Measurements from ENCODE around the gene CYS1. TPM values are rescaled to one million over a fixed set of nuclear protein-coding genes. Genes with fewer than 3 reads are reported as not detected.

Gene CYS1
- total and polyA plus RNA-seq, 2 of the 8 experiments (the other 6 are each of a cell fraction or from before 2014, with no cell fraction given) = 0.09 to 0.13 TPM

DNA sequence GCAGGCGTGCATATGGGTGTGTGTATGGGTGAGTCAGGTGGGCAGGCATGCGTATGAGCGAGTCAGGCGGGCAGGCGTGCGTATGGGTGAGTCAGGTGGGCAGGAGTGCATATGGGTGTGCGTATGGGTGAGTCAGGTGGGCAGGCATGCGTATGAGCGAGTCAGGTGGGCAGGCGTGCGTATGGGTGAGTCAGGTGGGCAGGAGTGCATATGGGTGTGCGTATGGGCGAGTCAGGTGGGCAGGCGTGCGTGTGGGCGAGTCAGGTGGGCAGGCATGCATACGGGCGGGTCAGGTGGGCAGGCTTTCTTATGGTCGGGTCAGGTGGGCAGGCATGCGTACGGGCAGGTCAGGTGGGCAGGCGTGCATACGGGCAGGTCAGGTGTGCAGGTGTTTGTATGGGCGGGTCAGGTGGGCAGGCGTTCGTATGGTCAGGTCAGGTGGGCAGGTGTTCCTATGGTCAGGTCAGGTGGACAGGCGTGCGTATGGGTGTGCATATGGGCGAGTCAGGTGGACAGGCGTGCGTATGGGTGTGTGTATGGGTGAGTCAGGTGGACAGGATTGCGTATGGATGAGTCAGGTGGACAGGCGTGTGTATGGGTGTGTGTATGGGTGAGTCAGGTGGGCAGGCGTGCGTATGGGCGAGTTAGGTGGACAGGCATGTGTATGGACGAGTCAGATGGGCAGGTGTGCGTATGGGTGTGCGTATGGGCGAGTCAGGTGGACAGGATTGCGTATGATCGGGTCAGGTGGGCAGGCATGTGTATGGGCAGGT, 65.6 kb downstream of the CYS1 start:
- no peak for TF ChIP-seq HDAC2 (IDR thresholded peaks at IDR 0.05; ENCODE audit: borderline replicate concordance in 1 of 2, low read depth in 2 of 2, low read length in 2 of 2)
- TF ChIP-seq POLR2A (IDR thresholded peaks at IDR 0.05; ENCODE audit: control extremely low read depth in 1 of 2, low read depth in 2 of 2, low read length in 2 of 2) = no peak
- no peak for TF ChIP-seq RNF2 (IDR thresholded peaks at IDR 0.05; ENCODE audit: borderline replicate concordance, low read depth, low read length, missing control alignments, poor library complexity, severe bottlenecking)
- TF ChIP-seq MAFK (IDR thresholded peaks at IDR 0.05; ENCODE audit: low read depth, low read length) = no peak
- H3K9ac ChIP-seq (replicated peaks in 1 of 4; ENCODE audit: extremely low read depth in 1 of 4, low read depth in 3 of 4, low read length in 3 of 4) = no peak overlapping the region
- H2BK20ac ChIP-seq (ENCODE audit: low read length) = no peak overlapping the region
- CTCF ChIA-PET (ENCODE audit: partially characterized antibody) = no interaction called here
- no peak overlapping the region for H2BK12ac ChIP-seq (ENCODE audit: low read depth, low read length)
- no peak overlapping the region for H2BK120ac ChIP-seq (replicated peaks; ENCODE audit: low read depth, low read length)
- no peak overlapping the region for H2BK15ac ChIP-seq (ENCODE audit: low read length)
- no peak overlapping the region for H3K4ac ChIP-seq (replicated peaks; ENCODE audit: insufficient read length, low read depth, low read length)
- no peak overlapping the region for H4K8ac ChIP-seq (ENCODE audit: extremely low read depth, insufficient read depth, low read length)
- no peak overlapping the region for H3K56ac ChIP-seq (replicated peaks; ENCODE audit: insufficient read length, low read depth, low read length)
- POLR2A ChIA-PET (ENCODE audit: partially characterized antibody) = no interaction called here
- H2BK5ac ChIP-seq (ENCODE audit: low read depth, low read length) = no peak overlapping the region
- H3K36me3 ChIP-seq (ENCODE audit: control insufficient read depth in 2 of 4, insufficient read depth in 4 of 4, low read length in 3 of 4) = no peaks in the 10 kb centered on the region
- H3K9me3 ChIP-seq (ENCODE audit: insufficient read depth in 2 of 2, low read depth in 1 of 2, low read length in 1 of 2) = no peaks in the 10 kb centered on the region; a peak in 1 of 4 replicates
- H3K27ac ChIP-seq (ENCODE audit: low read depth, low read length) = no peak overlapping the region
- FAIRE-seq (no peak), DNase-seq (ENCODE audit: low read depth in 1 of 2, low spot score in 2 of 2) (no peak)
- H3K79me1 ChIP-seq (ENCODE audit: low read depth, low read length) = no peaks in the 10 kb centered on the region
- peaks cover 0 to 2% of the 10 kb centered on the region in 2 experiments for H4K20me1 ChIP-seq (replicated peaks in 1 of 2; ENCODE audit: control insufficient read depth in 1 of 2, insufficient read depth in 2 of 2, low read length in 2 of 2)
- WGBS, 2 experiments (ENCODE audit: extremely low coverage in 1 of 2, insufficient coverage in 1 of 2, insufficient read length in 1 of 2, insufficient replicate concordance in 2 of 2, low coverage in 1 of 2, low lambda C conversion rate in 2 of 2, missing lambda C conversion rate in 1 of 2) = 90% methylated on average over 41 of the region's 42 CpGs; no CpG with 5 or more reads in 1 of the 2 experiments
- H2AFZ ChIP-seq (ENCODE audit: low read length) = no peak overlapping the region
- no peak overlapping the region for H3K18ac ChIP-seq (ENCODE audit: extremely low read depth, low read length)
- no peak overlapping the region for H4K5ac ChIP-seq (ENCODE audit: insufficient read length, low read depth, low read length)
- H2AK5ac ChIP-seq (ENCODE audit: low read depth, low read length) = 0 out of 2 replicates have a peak overlapping the region, but pooled peaks have one; percentile 13
- H3K79me2 ChIP-seq (ENCODE audit: control insufficient read depth in 1 of 2, insufficient read depth in 2 of 2, low read length in 2 of 2) = no peaks in the 10 kb centered on the region
- no peak overlapping the region for H3K4me2 ChIP-seq (ENCODE audit: insufficient read depth in 1 of 2, low read depth in 2 of 2, low read length in 2 of 2)
- no peak overlapping the region for H3K14ac ChIP-seq (ENCODE audit: insufficient read length)
- H3K23me2 ChIP-seq (ENCODE audit: low read depth, low read length) = peaks cover 3% of the 10 kb centered on the region; the same call in 1 of the 2 replicates
- H4K91ac ChIP-seq (replicated peaks; ENCODE audit: insufficient read length, low read length) = no peak overlapping the region
- no peaks in the 10 kb centered on the region for H3K4me1 ChIP-seq (replicated peaks in 1 of 4; ENCODE audit: control insufficient read depth in 3 of 4, insufficient read depth in 4 of 4, low read length in 3 of 4)
- H3K4me3 ChIP-seq (ENCODE audit: extremely low read depth in 1 of 4, insufficient read depth in 2 of 4, low read depth in 3 of 4, low read length in 4 of 4) = no peak overlapping the region
- H3K27me3 ChIP-seq (replicated peaks in 1 of 4; ENCODE audit: control insufficient read depth in 3 of 4, extremely low read depth in 1 of 4, insufficient read depth in 3 of 4, low read length in 3 of 4) = no peaks in the 10 kb centered on the region
- no peak overlapping the region for H3K23ac ChIP-seq (ENCODE audit: insufficient read length)

Data from H1 (cell line).